Activated B cell treated with CpG ODN at 0.5 μM for 24 hours (primary cell): ENCODE measurements around the gene KMT2C. TPM values are rescaled to one million over a fixed set of nuclear protein-coding genes. Genes with fewer than 3 reads are reported as not detected.
"Not testable (repeated sequence)": the region's sequence is repeated elsewhere in the genome, so short reads cannot be mapped to it uniquely, and the experiment has no call there.

Source experiments
- ATAC-seq: fragments of 200-7000 bp; cut with Tn5 transposase; one replicate; pipeline ENCODE4 v1.10.0; 2021; ENCODE audit warnings: low read depth, mild to moderate bottlenecking, moderate library complexity
- CTCF ChIA-PET: fragments of 350-600 bp; sonication (Branson Sonifier 250); formaldehyde crosslinking; loops from one replicate; lab custom pipeline; 2021; ENCODE audit warnings: antibody characterized with exemption; lab: Charles Lee
- POLR2A ChIA-PET: fragments of 350-600 bp; sonication (Branson Sonifier 250); formaldehyde crosslinking; loops from one replicate; lab custom pipeline; 2021; ENCODE audit warnings: antibody characterized with exemption; lab: Charles Lee
- DNase-seq: peaks from one replicate; pipeline ENCODE4 v3.0.0; 2022
- H3K27ac Mint-ChIP-seq: one replicate; pipeline ENCODE4 v1.8.0; 2020; ENCODE audit warnings: mixed read lengths
- H3K27me3 Mint-ChIP-seq: one replicate; pipeline ENCODE4 v1.8.0; 2021; ENCODE audit warnings: mixed read lengths
- H3K36me3 Mint-ChIP-seq: one replicate; pipeline ENCODE4 v1.8.0; 2021; ENCODE audit warnings: low read depth, mixed read lengths
- H3K4me1 Mint-ChIP-seq: one replicate; pipeline ENCODE4 v1.8.0; 2021; ENCODE audit warnings: mixed read lengths
- H3K4me3 Mint-ChIP-seq: one replicate; pipeline ENCODE4 v1.8.0; 2020; ENCODE audit warnings: mild to moderate bottlenecking, mixed read lengths
- H3K9me3 Mint-ChIP-seq: one replicate; pipeline ENCODE4 v1.8.0; 2020; ENCODE audit warnings: mixed read lengths
- intact Hi-C: fragments of 100-400 bp; cut with micrococcal nuclease; formaldehyde crosslinking; loops from one replicate; pipeline ENCODE4 v1.15.1; 2024
- total RNA-seq: library from RNA; stranded (reverse); gene quantifications from 2 replicates; pipeline ENCODE4 v1.2.3, GENCODE V29; 2022
- TF ChIP-seq, protein P1 (sequence below): fragments of 200-600 bp; IDR thresholded peaks from one replicate; pipeline ENCODE4 v1.8.0; 2022; ENCODE audit warnings: antibody characterized with exemption, mild to moderate bottlenecking

KMT2C gene
- total RNA-seq, 1 donor from 2014 or later: 112 TPM

GRCh38 chr7:152402384-152403250 lies 33.2 kb downstream of the KMT2C start:
- DNase-seq: no peak
- ATAC-seq: no peak
- ChIA-PET CTCF (no interaction called here), POLR2A (no interaction called here)
- no peak overlapping the region for H3K4me3 Mint-ChIP-seq
- no peaks in the 10 kb centered on the region for H3K27me3 Mint-ChIP-seq
- TF ChIP-seq, protein P1, sequence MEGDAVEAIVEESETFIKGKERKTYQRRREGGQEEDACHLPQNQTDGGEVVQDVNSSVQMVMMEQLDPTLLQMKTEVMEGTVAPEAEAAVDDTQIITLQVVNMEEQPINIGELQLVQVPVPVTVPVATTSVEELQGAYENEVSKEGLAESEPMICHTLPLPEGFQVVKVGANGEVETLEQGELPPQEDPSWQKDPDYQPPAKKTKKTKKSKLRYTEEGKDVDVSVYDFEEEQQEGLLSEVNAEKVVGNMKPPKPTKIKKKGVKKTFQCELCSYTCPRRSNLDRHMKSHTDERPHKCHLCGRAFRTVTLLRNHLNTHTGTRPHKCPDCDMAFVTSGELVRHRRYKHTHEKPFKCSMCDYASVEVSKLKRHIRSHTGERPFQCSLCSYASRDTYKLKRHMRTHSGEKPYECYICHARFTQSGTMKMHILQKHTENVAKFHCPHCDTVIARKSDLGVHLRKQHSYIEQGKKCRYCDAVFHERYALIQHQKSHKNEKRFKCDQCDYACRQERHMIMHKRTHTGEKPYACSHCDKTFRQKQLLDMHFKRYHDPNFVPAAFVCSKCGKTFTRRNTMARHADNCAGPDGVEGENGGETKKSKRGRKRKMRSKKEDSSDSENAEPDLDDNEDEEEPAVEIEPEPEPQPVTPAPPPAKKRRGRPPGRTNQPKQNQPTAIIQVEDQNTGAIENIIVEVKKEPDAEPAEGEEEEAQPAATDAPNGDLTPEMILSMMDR: no peak
- intact Hi-C loops: no loop called here
- peaks cover 6% of the 10 kb centered on the region for H3K36me3 Mint-ChIP-seq
- H3K4me1 Mint-ChIP-seq: peaks cover 19% of the 10 kb centered on the region
- H3K27ac Mint-ChIP-seq: no peak overlapping the region
- peaks cover 13% of the 10 kb centered on the region for H3K9me3 Mint-ChIP-seq

- CTCF ChIA-PET: no interaction called here
- POLR2A ChIA-PET: no interaction called here
- H3K27me3 Mint-ChIP-seq: no peaks in the 10 kb centered on the region
Observed at GRCh38 chr7:152399344-152399743, 36.5 kb downstream of the KMT2C start.

GRCh38 chr7:152395112-152395511 lies 40.7 kb downstream of the KMT2C start:
- no peaks in the 10 kb centered on the region for H3K27me3 Mint-ChIP-seq
- H3K36me3 Mint-ChIP-seq: peaks cover 6% of the 10 kb centered on the region
- CTCF ChIA-PET: no interaction called here
- DNase-seq: no peak
- peaks cover 76% of the 10 kb centered on the region for H3K4me1 Mint-ChIP-seq
- POLR2A ChIA-PET: no interaction called here
- TF ChIP-seq, protein P1: no peak
- H3K4me3 Mint-ChIP-seq: no peak overlapping the region
- no peaks in the 10 kb centered on the region for H3K9me3 Mint-ChIP-seq
- H3K27ac Mint-ChIP-seq: no peak overlapping the region
- intact Hi-C loops: no loop called here
- ATAC-seq: no peak

More at GRCh38 chr7:152399344-152399743, 36.5 kb downstream of the KMT2C start:
- intact Hi-C loops: no loop called here
- TF ChIP-seq, protein P1: no peak
- Mint-ChIP-seq H3K4me1 (peaks cover 43% of the 10 kb centered on the region), H3K4me3 (no peak overlapping the region), H3K36me3 (peaks cover 8% of the 10 kb centered on the region), H3K27ac (no peak overlapping the region), H3K9me3 (peaks cover 2% of the 10 kb centered on the region)
- ATAC-seq: no peak
- DNase-seq: no peak

- not testable (repeated sequence) for H3K4me3 Mint-ChIP-seq, H3K27me3 Mint-ChIP-seq
Observed at GRCh38 chr7:152394214-152394613, 41.6 kb downstream of the KMT2C start.

DNA sequence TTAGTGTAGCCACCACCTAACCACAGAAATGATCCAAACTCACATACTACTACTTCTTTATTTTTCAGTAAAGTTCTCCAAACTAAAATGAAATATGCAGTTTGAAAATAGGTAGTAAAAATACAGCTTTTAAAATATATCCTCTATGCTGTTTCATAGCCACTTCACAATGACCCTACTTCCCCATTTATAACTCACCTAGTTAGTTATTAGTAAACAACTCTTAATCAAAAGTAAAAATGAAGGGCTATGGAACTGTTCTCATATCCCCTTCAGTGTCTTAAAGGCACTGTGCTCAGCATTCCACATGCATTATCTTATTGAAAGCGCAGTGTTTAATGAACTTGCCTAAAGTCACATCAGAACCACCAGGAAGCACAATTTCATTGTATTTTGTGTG lies 43.5 kb downstream of the KMT2C start:
- Mint-ChIP-seq H3K4me1 (peaks cover 64% of the 10 kb centered on the region), H3K36me3 (peaks cover 1% of the 10 kb centered on the region), H3K27me3 (no peaks in the 10 kb centered on the region), H3K4me3 (peak overlapping the region; percentile 3), H3K9me3 (peaks cover 2% of the 10 kb centered on the region), H3K27ac (no peak overlapping the region)
- ChIA-PET POLR2A (no interaction called here), CTCF (no interaction called here)
- TF ChIP-seq, protein P1: no peak
- intact Hi-C loops: loop anchor here (2.0 kb wide), 1 partner anchor 317 kb away; no protein-coding TSS in a partner anchor
- DNase-seq: no peak
- peak; percentile 52 for ATAC-seq

More at GRCh38 chr7:152394214-152394613, 41.6 kb downstream of the KMT2C start:
- POLR2A ChIA-PET, H3K36me3 Mint-ChIP-seq, CTCF ChIA-PET, H3K9me3 Mint-ChIP-seq, ATAC-seq, DNase-seq, intact Hi-C loops: not testable (repeated sequence)
- Mint-ChIP-seq H3K4me1 (peaks cover 79% of the 10 kb centered on the region), H3K27ac (peak overlapping the region; percentile 13)

- intact Hi-C loops, H3K27ac Mint-ChIP-seq, POLR2A ChIA-PET, H3K9me3 Mint-ChIP-seq, H3K4me3 Mint-ChIP-seq, H3K27me3 Mint-ChIP-seq, H3K36me3 Mint-ChIP-seq, ATAC-seq, DNase-seq, CTCF ChIA-PET: not testable (repeated sequence)
- H3K4me1 Mint-ChIP-seq: peaks cover 24% of the 10 kb centered on the region
Observed at GRCh38 chr7:152386136-152386764, 49.6 kb downstream of the KMT2C start.

- intact Hi-C loops: loop anchor here (5.0 kb wide), 1 partner anchor 43 kb away; no protein-coding TSS in a partner anchor
- H3K4me1 Mint-ChIP-seq: peaks cover 22% of the 10 kb centered on the region
- H3K27ac Mint-ChIP-seq, H3K27me3 Mint-ChIP-seq, DNase-seq, H3K9me3 Mint-ChIP-seq, H3K36me3 Mint-ChIP-seq, H3K4me3 Mint-ChIP-seq, CTCF ChIA-PET, ATAC-seq, POLR2A ChIA-PET: not testable (repeated sequence)
Observed at GRCh38 chr7:152384235-152385200, 51.3 kb downstream of the KMT2C start.
